IMR-90 (cell line): ENCODE measurements around the gene CREBBP.

Experiments
- CEBPB ChIP-seq: IDR thresholded peaks from 2 replicates; pipeline ENCODE4 v1.6.1; 2012; ENCODE audit warnings: low read depth, low read length, improper control_type of control experiment
- CHD1 ChIP-seq: IDR thresholded peaks from 2 replicates; pipeline ENCODE4 v1.6.1; 2012; ENCODE audit warnings: low read depth, low read length, improper control_type of control experiment
- FOS ChIP-seq: fragments of 150-350 bp; IDR thresholded peaks from 2 replicates; pipeline ENCODE4 v1.6.1; 2016; ENCODE audit warnings: low read depth, low read length
- MXI1 ChIP-seq: IDR thresholded peaks from 2 replicates; pipeline ENCODE4 v1.6.1; 2012; ENCODE audit warnings: low read depth, mild to moderate bottlenecking, low read length, moderate library complexity, borderline replicate concordance
- POLR2A ChIP-seq: IDR thresholded peaks from 2 replicates; pipeline ENCODE4 v1.6.1; 2012; ENCODE audit warnings: mild to moderate bottlenecking, low read depth, low read length
- RAD21 ChIP-seq: IDR thresholded peaks from 2 replicates; pipeline ENCODE4 v1.6.1; 2012; ENCODE audit warnings: low read length, improper control_type of control experiment
- RCOR1 ChIP-seq: IDR thresholded peaks from 2 replicates; pipeline ENCODE4 v1.6.1; 2012; ENCODE audit warnings: mild to moderate bottlenecking, low read length, improper control_type of control experiment; ENCODE audit not compliant: insufficient replicate concordance
- RFX5 ChIP-seq: IDR thresholded peaks from 2 replicates; pipeline ENCODE4 v1.8.0; 2012; ENCODE audit warnings: low read depth, mild to moderate bottlenecking, low read length, moderate library complexity
- SMC3 ChIP-seq: fragments of 150-350 bp; IDR thresholded peaks from 2 replicates; pipeline ENCODE4 v1.6.1; 2016; ENCODE audit warnings: low read depth, mild to moderate bottlenecking, antibody characterized with exemption, low read length, moderate library complexity
- USF2 ChIP-seq: fragments of 150-350 bp; IDR thresholded peaks from 2 replicates; pipeline ENCODE4 v1.6.1; 2017; ENCODE audit warnings: mild to moderate bottlenecking, antibody characterized with exemption, low read length, low read depth
- TF ChIP-seq, protein P1 (sequence below): conservative IDR thresholded peaks from 2 replicates; pipeline ENCODE4 v1.5.1; 2012; ENCODE audit warnings: mild to moderate bottlenecking, low read depth, low read length, improper control_type of control experiment
- TF ChIP-seq, protein P2 (sequence below): fragments of 150-350 bp; IDR thresholded peaks from 2 replicates; pipeline ENCODE4 v1.6.1; 2016; ENCODE audit warnings: low read depth, mild to moderate bottlenecking, low read length, moderate library complexity, borderline replicate concordance

- TF ChIP-seq RAD21, result no peak
- no peak for TF ChIP-seq RCOR1
- TF ChIP-seq, protein P1, sequence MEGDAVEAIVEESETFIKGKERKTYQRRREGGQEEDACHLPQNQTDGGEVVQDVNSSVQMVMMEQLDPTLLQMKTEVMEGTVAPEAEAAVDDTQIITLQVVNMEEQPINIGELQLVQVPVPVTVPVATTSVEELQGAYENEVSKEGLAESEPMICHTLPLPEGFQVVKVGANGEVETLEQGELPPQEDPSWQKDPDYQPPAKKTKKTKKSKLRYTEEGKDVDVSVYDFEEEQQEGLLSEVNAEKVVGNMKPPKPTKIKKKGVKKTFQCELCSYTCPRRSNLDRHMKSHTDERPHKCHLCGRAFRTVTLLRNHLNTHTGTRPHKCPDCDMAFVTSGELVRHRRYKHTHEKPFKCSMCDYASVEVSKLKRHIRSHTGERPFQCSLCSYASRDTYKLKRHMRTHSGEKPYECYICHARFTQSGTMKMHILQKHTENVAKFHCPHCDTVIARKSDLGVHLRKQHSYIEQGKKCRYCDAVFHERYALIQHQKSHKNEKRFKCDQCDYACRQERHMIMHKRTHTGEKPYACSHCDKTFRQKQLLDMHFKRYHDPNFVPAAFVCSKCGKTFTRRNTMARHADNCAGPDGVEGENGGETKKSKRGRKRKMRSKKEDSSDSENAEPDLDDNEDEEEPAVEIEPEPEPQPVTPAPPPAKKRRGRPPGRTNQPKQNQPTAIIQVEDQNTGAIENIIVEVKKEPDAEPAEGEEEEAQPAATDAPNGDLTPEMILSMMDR, result no peak
- TF ChIP-seq MXI1, result no peak
- no peak for TF ChIP-seq POLR2A
- no peak for TF ChIP-seq CEBPB
- no peak for TF ChIP-seq CHD1
- TF ChIP-seq, protein P2, sequence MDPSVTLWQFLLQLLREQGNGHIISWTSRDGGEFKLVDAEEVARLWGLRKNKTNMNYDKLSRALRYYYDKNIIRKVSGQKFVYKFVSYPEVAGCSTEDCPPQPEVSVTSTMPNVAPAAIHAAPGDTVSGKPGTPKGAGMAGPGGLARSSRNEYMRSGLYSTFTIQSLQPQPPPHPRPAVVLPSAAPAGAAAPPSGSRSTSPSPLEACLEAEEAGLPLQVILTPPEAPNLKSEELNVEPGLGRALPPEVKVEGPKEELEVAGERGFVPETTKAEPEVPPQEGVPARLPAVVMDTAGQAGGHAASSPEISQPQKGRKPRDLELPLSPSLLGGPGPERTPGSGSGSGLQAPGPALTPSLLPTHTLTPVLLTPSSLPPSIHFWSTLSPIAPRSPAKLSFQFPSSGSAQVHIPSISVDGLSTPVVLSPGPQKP, result no peak
- no peak for TF ChIP-seq RFX5
- TF ChIP-seq FOS, result no peak
- TF ChIP-seq USF2, result no peak
- TF ChIP-seq SMC3, result no peak
Measured at GRCh38 chr16:3734084-3734757, 146.3 kb downstream of the CREBBP start.
